ENCODE results near the gene MOB3B. TPM values are rescaled to one million over a fixed set of nuclear protein-coding genes. Genes with fewer than 3 reads are reported as not detected.

MOB3B gene
- total RNA-seq, 1 donor = 1.4 TPM

GRCh38 chr9:27441741-27442070, 87.9 kb downstream of the MOB3B start:
- H3K27me3 ChIP-seq (ENCODE audit: insufficient read depth, low read length) = no peaks in the 10 kb centered on the region
- no peaks in the 10 kb centered on the region for H3K9me3 ChIP-seq (ENCODE audit: low read depth, low read length)
- H3K4me3 ChIP-seq (ENCODE audit: low read length) = no peak overlapping the region
- peaks cover 19% of the 10 kb centered on the region for H3K4me1 ChIP-seq (ENCODE audit: insufficient read depth, low read length)

- Histone ChIP-seq H3K4me3 (ENCODE audit: low read length) (no peak overlapping the region), H3K27me3 (ENCODE audit: insufficient read depth, low read length) (no peaks in the 10 kb centered on the region), H3K4me1 (ENCODE audit: insufficient read depth, low read length) (peaks cover 19% of the 10 kb centered on the region), H3K9me3 (ENCODE audit: low read depth, low read length) (no peaks in the 10 kb centered on the region)
These were observed 88.5 kb downstream of the MOB3B start for GRCh38 chr9:27440888-27441740.

GRCh38 chr9:27438522-27438921, 91.1 kb downstream of the MOB3B start:
- Histone ChIP-seq H3K9me3 (ENCODE audit: low read depth, low read length) (no peaks in the 10 kb centered on the region), H3K4me3 (ENCODE audit: low read length) (no peak overlapping the region), H3K4me1 (ENCODE audit: insufficient read depth, low read length) (peaks cover 19% of the 10 kb centered on the region), H3K27me3 (ENCODE audit: insufficient read depth, low read length) (no peaks in the 10 kb centered on the region)

GRCh38 chr9:27437652-27438373, 91.8 kb downstream of the MOB3B start:
- H3K9me3 ChIP-seq (ENCODE audit: low read depth, low read length) = no peaks in the 10 kb centered on the region
- H3K27me3 ChIP-seq (ENCODE audit: insufficient read depth, low read length) = no peaks in the 10 kb centered on the region
- peaks cover 19% of the 10 kb centered on the region for H3K4me1 ChIP-seq (ENCODE audit: insufficient read depth, low read length)
- no peak overlapping the region for H3K4me3 ChIP-seq (ENCODE audit: low read length)

- Histone ChIP-seq H3K4me3 (ENCODE audit: low read length) (no peak overlapping the region), H3K9me3 (ENCODE audit: low read depth, low read length) (no peaks in the 10 kb centered on the region), H3K4me1 (ENCODE audit: insufficient read depth, low read length) (peaks cover 18% of the 10 kb centered on the region), H3K27me3 (ENCODE audit: insufficient read depth, low read length) (no peaks in the 10 kb centered on the region)
These were observed 93.4 kb downstream of the MOB3B start for GRCh38 chr9:27436234-27436633.

- no peaks in the 10 kb centered on the region for H3K9me3 ChIP-seq (ENCODE audit: low read depth, low read length)
These were observed 95.8 kb downstream of the MOB3B start for GRCh38 chr9:27433631-27434325.

GRCh38 chr9:27432308-27432707, 97.3 kb downstream of the MOB3B start:
- H3K4me1 ChIP-seq (ENCODE audit: insufficient read depth, low read length) = peaks cover 3% of the 10 kb centered on the region
- no peak overlapping the region for H3K4me3 ChIP-seq (ENCODE audit: low read length)
- H3K27me3 ChIP-seq (ENCODE audit: insufficient read depth, low read length) = no peaks in the 10 kb centered on the region
- no peaks in the 10 kb centered on the region for H3K9me3 ChIP-seq (ENCODE audit: low read depth, low read length)

More at GRCh38 chr9:27433631-27434325, 95.8 kb downstream of the MOB3B start:
- Histone ChIP-seq H3K4me1 (ENCODE audit: insufficient read depth, low read length) (peaks cover 18% of the 10 kb centered on the region), H3K27me3 (ENCODE audit: insufficient read depth, low read length) (no peaks in the 10 kb centered on the region), H3K4me3 (ENCODE audit: low read length) (no peak overlapping the region)

- Histone ChIP-seq H3K9me3 (ENCODE audit: low read depth, low read length) (no peaks in the 10 kb centered on the region), H3K4me3 (ENCODE audit: low read length) (no peak overlapping the region), H3K27me3 (ENCODE audit: insufficient read depth, low read length) (no peaks in the 10 kb centered on the region), H3K4me1 (ENCODE audit: insufficient read depth, low read length) (peaks cover 3% of the 10 kb centered on the region)
These were observed 98.0 kb downstream of the MOB3B start for GRCh38 chr9:27431543-27432147.

GRCh38 chr9:27430750-27431535, 98.7 kb downstream of the MOB3B start:
- H3K4me1 ChIP-seq (ENCODE audit: insufficient read depth, low read length) = peaks cover 3% of the 10 kb centered on the region
- no peak overlapping the region for H3K4me3 ChIP-seq (ENCODE audit: low read length)
- no peaks in the 10 kb centered on the region for H3K27me3 ChIP-seq (ENCODE audit: insufficient read depth, low read length)
- no peaks in the 10 kb centered on the region for H3K9me3 ChIP-seq (ENCODE audit: low read depth, low read length)

GRCh38 chr9:27429917-27430316, 99.7 kb downstream of the MOB3B start:
- peaks cover 3% of the 10 kb centered on the region for H3K4me1 ChIP-seq (ENCODE audit: insufficient read depth, low read length)
- no peaks in the 10 kb centered on the region for H3K9me3 ChIP-seq (ENCODE audit: low read depth, low read length)
- H3K27me3 ChIP-seq (ENCODE audit: insufficient read depth, low read length) = no peaks in the 10 kb centered on the region
- no peak overlapping the region for H3K4me3 ChIP-seq (ENCODE audit: low read length)

GRCh38 chr9:27429436-27429835, 100.2 kb downstream of the MOB3B start:
- H3K4me3 ChIP-seq (ENCODE audit: low read length) = no peak overlapping the region
- H3K4me1 ChIP-seq (ENCODE audit: insufficient read depth, low read length) = peaks cover 3% of the 10 kb centered on the region
- H3K27me3 ChIP-seq (ENCODE audit: insufficient read depth, low read length) = no peaks in the 10 kb centered on the region
- H3K9me3 ChIP-seq (ENCODE audit: low read depth, low read length) = no peaks in the 10 kb centered on the region

- Histone ChIP-seq H3K27me3 (ENCODE audit: insufficient read depth, low read length) (no peaks in the 10 kb centered on the region), H3K4me3 (ENCODE audit: low read length) (no peak overlapping the region), H3K9me3 (ENCODE audit: low read depth, low read length) (no peaks in the 10 kb centered on the region), H3K4me1 (ENCODE audit: insufficient read depth, low read length) (peaks cover 3% of the 10 kb centered on the region)
These were observed 101.1 kb downstream of the MOB3B start for GRCh38 chr9:27428551-27428950.

GRCh38 chr9:27427272-27427643, 102.4 kb downstream of the MOB3B start:
- Histone ChIP-seq H3K9me3 (ENCODE audit: low read depth, low read length) (no peaks in the 10 kb centered on the region), H3K27me3 (ENCODE audit: insufficient read depth, low read length) (no peaks in the 10 kb centered on the region), H3K4me3 (ENCODE audit: low read length) (no peak overlapping the region), H3K4me1 (ENCODE audit: insufficient read depth, low read length) (peaks cover under 1% of the 10 kb centered on the region)

- H3K4me3 ChIP-seq (ENCODE audit: low read length) = no peak overlapping the region
- no peaks in the 10 kb centered on the region for H3K27me3 ChIP-seq (ENCODE audit: insufficient read depth, low read length)
- no peaks in the 10 kb centered on the region for H3K4me1 ChIP-seq (ENCODE audit: insufficient read depth, low read length)
- no peaks in the 10 kb centered on the region for H3K9me3 ChIP-seq (ENCODE audit: low read depth, low read length)
These were observed 102.9 kb downstream of the MOB3B start for GRCh38 chr9:27426511-27427271.

All from mononuclear cell (primary cell).